ENCODE measurements around the gene COX4I1. TPM values are rescaled to one million over a fixed set of nuclear protein-coding genes. Genes with fewer than 3 reads are reported as not detected.

COX4I1 gene
- total RNA-seq, 4 donors from 2014 or later: 516 to 726 (median 632) TPM

- WGBS, 2 donors: 71 to 72% methylated on average over 39 of the region's 39 CpGs
- no peak for DNase-seq
- no peaks in the 10 kb centered on the region for H3K36me3 ChIP-seq
- H3K27me3 ChIP-seq: no peaks in the 10 kb centered on the region
- H3K27ac ChIP-seq: no peak overlapping the region
- no peaks in the 10 kb centered on the region for H3K4me1 ChIP-seq
- TF ChIP-seq POLR2A (IDR thresholded peaks at IDR 0.05): no peak
- no peak for TF ChIP-seq CTCF (IDR thresholded peaks at IDR 0.05)
- intact Hi-C loops (cut with DNase I): no loop called here
- no peaks in the 10 kb centered on the region for H3K9me3 ChIP-seq
- no peak overlapping the region for H3K4me3 ChIP-seq (replicated peaks in 1 of 3)
These were observed 48.4 kb downstream of the COX4I1 start for GRCh38 chr16:85847681-85848601.

- TF ChIP-seq CTCF (IDR thresholded peaks at IDR 0.05) (no peak), POLR2A (IDR thresholded peaks at IDR 0.05) (no peak)
- H3K27ac ChIP-seq: no peak overlapping the region
- no peak for DNase-seq
- intact Hi-C loops (cut with DNase I): no loop called here
- H3K4me1 ChIP-seq: no peaks in the 10 kb centered on the region
- 30 to 40% methylated on average over 9 of the region's 9 CpGs for WGBS, 2 donors
- no peaks in the 10 kb centered on the region for H3K9me3 ChIP-seq
- H3K36me3 ChIP-seq: no peaks in the 10 kb centered on the region
- H3K27me3 ChIP-seq: no peaks in the 10 kb centered on the region
- no peak overlapping the region for H3K4me3 ChIP-seq (replicated peaks in 1 of 3)
These were observed 49.5 kb downstream of the COX4I1 start for GRCh38 chr16:85848986-85849385.

- WGBS, 2 donors: 73 to 83% methylated on average over 8 of the region's 8 CpGs
- intact Hi-C loops (cut with DNase I): no loop called here
- H3K27ac ChIP-seq: no peak overlapping the region
- H3K36me3 ChIP-seq: no peaks in the 10 kb centered on the region
- no peaks in the 10 kb centered on the region for H3K9me3 ChIP-seq
- H3K27me3 ChIP-seq: no peaks in the 10 kb centered on the region
- no peaks in the 10 kb centered on the region for H3K4me1 ChIP-seq
- DNase-seq: no peak
- H3K4me3 ChIP-seq (replicated peaks in 1 of 3): no peak overlapping the region
- TF ChIP-seq POLR2A (IDR thresholded peaks at IDR 0.05) (no peak), CTCF (IDR thresholded peaks at IDR 0.05) (no peak)
These were observed 49.9 kb downstream of the COX4I1 start for GRCh38 chr16:85849388-85849787.

GRCh38 chr16:85850344-85850880, 50.9 kb downstream of the COX4I1 start:
- WGBS, 2 donors: 58 to 75% methylated on average over 2 to 5 of the region's 5 CpGs
- intact Hi-C loops (cut with DNase I): no loop called here
- no peak overlapping the region for H3K4me3 ChIP-seq (replicated peaks in 1 of 3)

More at GRCh38 chr16:85850344-85850880, 50.9 kb downstream of the COX4I1 start:
- TF ChIP-seq CTCF (IDR thresholded peaks at IDR 0.05) (no peak), POLR2A (IDR thresholded peaks at IDR 0.05) (no peak)
- Histone ChIP-seq H3K36me3 (no peaks in the 10 kb centered on the region), H3K27ac (no peak overlapping the region), H3K4me1 (no peaks in the 10 kb centered on the region), H3K27me3 (no peaks in the 10 kb centered on the region), H3K9me3 (no peaks in the 10 kb centered on the region)
- DNase-seq: no peak

Data from thyroid gland (tissue), 4 donors.